Type B pancreatic cell (in vitro differentiated cells): Measurements from ENCODE around the gene STIM1. TPM values are rescaled to one million over a fixed set of nuclear protein-coding genes. Genes with fewer than 3 reads are reported as not detected.

Experiments used
- DNase-seq: peaks from one replicate; pipeline ENCODE4 v3.0.0; 2021; ENCODE audit warnings: mixed read lengths; ENCODE audit not compliant: unreplicated experiment; ENCODE audit errors: extremely low spot score
- H3K27ac Mint-ChIP-seq: 2 replicates; pipeline ENCODE4 v1.8.0; 2021; ENCODE audit warnings: mild to moderate bottlenecking, mixed read lengths
- H3K27me3 Mint-ChIP-seq: 2 replicates; pipeline ENCODE4 v1.8.0; 2021; ENCODE audit warnings: mixed read lengths
- H3K36me3 Mint-ChIP-seq: 2 replicates; pipeline ENCODE4 v1.8.0; 2021; ENCODE audit warnings: mixed read lengths
- H3K4me1 Mint-ChIP-seq: one replicate; pipeline ENCODE4 v1.8.0; 2021; ENCODE audit warnings: mixed read lengths; ENCODE audit not compliant: unreplicated experiment
- H3K4me3 Mint-ChIP-seq: 2 replicates; pipeline ENCODE4 v1.8.0; 2021; ENCODE audit warnings: mild to moderate bottlenecking, mixed read lengths
- H3K9me3 Mint-ChIP-seq: 2 replicates; pipeline ENCODE4 v1.8.0; 2021; ENCODE audit warnings: mixed read lengths
- total RNA-seq: library from RNA; stranded (reverse); gene quantifications from 2 replicates; pipeline ENCODE4 v1.2.1, GENCODE V29; 2021; ENCODE audit warnings: low replicate concordance
- TF ChIP-seq, protein P1 (sequence below): fragments of 200-600 bp; sonication (generic); conservative IDR thresholded peaks from 2 replicates; pipeline ENCODE4 v1.5.0; 2021; ENCODE audit warnings: antibody characterized with exemption, mild to moderate bottlenecking

STIM1 gene
- total RNA-seq, 1 donor from 2014 or later: 38.9 TPM

DNA sequence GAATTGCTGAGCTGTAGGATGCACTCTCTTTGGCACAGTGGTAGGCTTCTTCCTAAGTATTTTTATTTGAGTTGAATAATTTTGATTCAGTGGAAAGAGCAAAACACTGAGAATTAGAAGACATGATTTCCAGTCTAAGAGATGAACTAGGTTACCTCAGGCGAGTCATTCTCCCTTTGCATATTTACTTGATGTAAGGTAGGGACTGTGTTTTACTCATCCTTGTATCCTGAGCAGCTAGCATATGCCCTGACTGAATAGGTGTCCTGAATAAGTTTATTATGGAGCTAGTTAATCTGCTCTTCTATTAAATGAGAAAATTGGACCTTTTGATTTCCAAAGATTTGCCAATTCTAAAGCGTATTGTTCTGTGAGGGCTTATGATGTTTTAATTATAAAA is 50.7 kb downstream of the STIM1 start:
- Mint-ChIP-seq H3K4me1 (peaks cover 40% of the 10 kb centered on the region), H3K27ac (peak overlapping the region; percentile 97), H3K4me3 (no peak overlapping the region), H3K9me3 (no peaks in the 10 kb centered on the region), H3K36me3 (no peaks in the 10 kb centered on the region), H3K27me3 (no peaks in the 10 kb centered on the region)
- TF ChIP-seq, protein P1, sequence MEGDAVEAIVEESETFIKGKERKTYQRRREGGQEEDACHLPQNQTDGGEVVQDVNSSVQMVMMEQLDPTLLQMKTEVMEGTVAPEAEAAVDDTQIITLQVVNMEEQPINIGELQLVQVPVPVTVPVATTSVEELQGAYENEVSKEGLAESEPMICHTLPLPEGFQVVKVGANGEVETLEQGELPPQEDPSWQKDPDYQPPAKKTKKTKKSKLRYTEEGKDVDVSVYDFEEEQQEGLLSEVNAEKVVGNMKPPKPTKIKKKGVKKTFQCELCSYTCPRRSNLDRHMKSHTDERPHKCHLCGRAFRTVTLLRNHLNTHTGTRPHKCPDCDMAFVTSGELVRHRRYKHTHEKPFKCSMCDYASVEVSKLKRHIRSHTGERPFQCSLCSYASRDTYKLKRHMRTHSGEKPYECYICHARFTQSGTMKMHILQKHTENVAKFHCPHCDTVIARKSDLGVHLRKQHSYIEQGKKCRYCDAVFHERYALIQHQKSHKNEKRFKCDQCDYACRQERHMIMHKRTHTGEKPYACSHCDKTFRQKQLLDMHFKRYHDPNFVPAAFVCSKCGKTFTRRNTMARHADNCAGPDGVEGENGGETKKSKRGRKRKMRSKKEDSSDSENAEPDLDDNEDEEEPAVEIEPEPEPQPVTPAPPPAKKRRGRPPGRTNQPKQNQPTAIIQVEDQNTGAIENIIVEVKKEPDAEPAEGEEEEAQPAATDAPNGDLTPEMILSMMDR: no peak
- DNase-seq: no peak

DNA sequence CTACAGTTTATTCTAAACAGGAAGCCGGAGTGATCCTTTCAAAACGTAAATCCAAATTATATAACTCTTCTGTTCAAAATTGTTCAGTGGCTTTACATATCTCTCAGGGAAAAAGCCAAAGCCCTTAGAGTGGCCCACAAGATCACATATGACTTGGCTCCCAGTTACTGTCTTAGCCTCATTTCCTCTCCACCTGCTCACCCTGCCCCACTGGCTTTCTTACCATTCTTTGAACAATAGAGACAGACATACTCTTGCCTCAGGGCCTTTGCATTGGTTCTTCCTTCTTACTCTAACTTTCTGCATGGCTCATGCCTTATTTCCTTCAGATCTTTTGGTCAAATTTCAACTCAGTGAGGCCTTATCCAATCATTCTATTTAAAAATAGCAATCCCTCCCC is 52.1 kb downstream of the STIM1 start:
- Mint-ChIP-seq H3K4me3 (peak overlapping the region; percentile 1), H3K27me3 (no peaks in the 10 kb centered on the region), H3K36me3 (no peaks in the 10 kb centered on the region), H3K27ac (peak overlapping the region; percentile 76), H3K9me3 (no peaks in the 10 kb centered on the region), H3K4me1 (peaks cover 35% of the 10 kb centered on the region)
- DNase-seq: no peak
- TF ChIP-seq, protein P1: no peak

DNA sequence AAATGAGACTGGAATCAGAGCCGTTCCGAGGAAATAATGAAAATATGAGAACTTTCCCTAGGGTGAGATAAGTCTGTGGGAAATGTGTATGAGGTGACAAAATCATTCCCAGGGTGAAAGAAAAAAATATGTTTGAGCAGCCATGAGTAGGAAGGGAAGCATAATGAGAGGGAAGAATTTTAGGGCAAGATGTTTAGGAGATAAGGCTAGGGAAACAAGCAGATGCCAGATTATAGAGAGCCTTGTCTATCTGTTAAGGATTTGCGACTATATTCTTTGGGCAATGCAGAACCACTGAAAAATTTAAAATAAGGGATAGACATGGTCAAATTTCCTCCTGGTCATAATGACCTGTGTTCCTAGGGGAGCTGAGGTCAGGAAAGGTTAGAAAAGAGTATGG is 54.4 kb downstream of the STIM1 start:
- H3K36me3 Mint-ChIP-seq: no peaks in the 10 kb centered on the region
- H3K4me1 Mint-ChIP-seq: peaks cover 28% of the 10 kb centered on the region
- no peaks in the 10 kb centered on the region for H3K9me3 Mint-ChIP-seq
- H3K27me3 Mint-ChIP-seq: no peaks in the 10 kb centered on the region
- no peak overlapping the region for H3K27ac Mint-ChIP-seq
- no peak overlapping the region for H3K4me3 Mint-ChIP-seq
- TF ChIP-seq, protein P1: no peak
- DNase-seq: no peak

DNA sequence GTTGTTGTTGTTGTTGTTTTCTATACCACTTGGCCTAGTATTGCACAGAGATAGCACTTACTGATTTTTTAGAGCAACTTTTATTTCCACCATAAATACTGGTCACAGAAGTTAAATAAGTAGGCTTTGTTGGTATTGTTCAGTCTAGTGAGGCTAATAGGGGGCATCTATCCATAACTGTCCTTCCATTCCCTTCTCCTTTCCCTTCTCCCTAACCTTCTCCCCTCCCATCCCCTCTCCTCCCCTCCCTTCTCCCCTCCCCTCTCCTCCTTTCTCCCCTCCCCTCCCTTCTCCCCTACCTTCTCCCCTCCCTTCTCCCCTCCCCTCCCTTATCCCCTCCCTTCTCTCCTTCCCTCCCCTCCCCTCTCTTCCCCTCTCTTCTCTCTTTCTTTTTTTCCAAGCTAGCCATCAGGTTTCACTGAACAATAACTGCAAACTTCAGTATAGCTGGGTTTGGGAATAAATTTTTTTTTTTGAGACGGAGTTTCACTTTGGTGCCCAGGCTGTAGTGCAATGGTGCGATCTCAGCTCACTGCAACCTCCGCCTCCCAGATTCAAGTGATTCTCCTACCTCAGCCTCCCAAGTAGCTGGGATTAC is 56.5 kb downstream of the STIM1 start:
- no peak overlapping the region for H3K4me3 Mint-ChIP-seq
- H3K27ac Mint-ChIP-seq: no peak overlapping the region
- H3K4me1 Mint-ChIP-seq: peaks cover 21% of the 10 kb centered on the region
- H3K9me3 Mint-ChIP-seq: no peaks in the 10 kb centered on the region
- H3K36me3 Mint-ChIP-seq: no peaks in the 10 kb centered on the region
- TF ChIP-seq, protein P1: no peak
- no peak for DNase-seq
- no peaks in the 10 kb centered on the region for H3K27me3 Mint-ChIP-seq

DNA sequence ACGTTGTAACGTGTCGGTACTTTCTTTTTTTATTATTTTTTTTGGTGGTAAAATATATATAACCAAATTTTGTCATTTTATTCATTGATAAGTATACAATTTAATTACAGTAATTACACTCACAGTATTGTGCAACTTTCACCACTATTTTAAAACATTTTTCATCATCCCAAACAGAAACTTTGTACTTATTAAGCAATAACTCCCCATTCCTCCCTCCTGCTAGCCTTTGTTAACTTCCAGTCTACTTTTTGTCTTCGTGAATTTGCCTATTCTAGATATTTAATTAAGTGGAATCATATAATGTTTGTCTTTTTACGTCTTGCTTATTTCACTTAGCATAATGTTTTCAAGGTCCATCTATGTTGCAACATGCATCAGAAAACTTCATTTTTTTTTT is 58.5 kb downstream of the STIM1 start:
- H3K27me3 Mint-ChIP-seq: no peaks in the 10 kb centered on the region
- no peaks in the 10 kb centered on the region for H3K9me3 Mint-ChIP-seq
- H3K4me3 Mint-ChIP-seq: no peak overlapping the region
- no peak overlapping the region for H3K27ac Mint-ChIP-seq
- no peak for DNase-seq
- TF ChIP-seq, protein P1: no peak
- peaks cover 12% of the 10 kb centered on the region for H3K4me1 Mint-ChIP-seq
- H3K36me3 Mint-ChIP-seq: no peaks in the 10 kb centered on the region

DNA sequence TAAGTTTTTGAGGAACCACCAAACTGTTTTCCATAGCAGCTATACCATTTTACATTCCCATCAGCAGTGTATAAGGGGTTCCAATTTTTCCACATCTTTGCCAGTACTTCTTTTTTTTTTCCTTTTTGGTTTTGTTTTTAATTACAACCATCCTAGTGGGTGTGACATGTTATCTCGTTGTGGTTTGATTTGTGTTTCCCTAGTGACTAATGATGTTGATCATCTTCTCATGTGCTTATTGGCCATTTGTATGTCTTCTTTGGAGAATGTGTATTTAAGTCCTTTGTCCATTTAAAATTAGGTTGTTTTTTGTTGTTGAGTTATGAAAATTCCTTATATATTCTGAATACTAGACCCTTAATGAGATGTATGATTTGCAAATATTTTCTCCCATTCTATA is 59.3 kb downstream of the STIM1 start:
- H3K4me3 Mint-ChIP-seq: no peak overlapping the region
- H3K27ac Mint-ChIP-seq: no peak overlapping the region
- peaks cover 10% of the 10 kb centered on the region for H3K4me1 Mint-ChIP-seq
- no peaks in the 10 kb centered on the region for H3K27me3 Mint-ChIP-seq
- DNase-seq: no peak
- no peaks in the 10 kb centered on the region for H3K9me3 Mint-ChIP-seq
- TF ChIP-seq, protein P1: no peak
- no peaks in the 10 kb centered on the region for H3K36me3 Mint-ChIP-seq
